Smooth muscle cell (in vitro differentiated cells): ENCODE measurements around the gene RBBP4. TPM values are rescaled to one million over a fixed set of nuclear protein-coding genes. Genes with fewer than 3 reads are reported as not detected.

ENCODE experiments used
- DNase-seq: peaks from one replicate; lab custom pipeline; 2025; ENCODE audit not compliant: unreplicated experiment; lab: John Stamatoyannopoulos, UW
- H2AFZ ChIP-seq: fragments of 200-600 bp; sonication (generic); 2 replicates; pipeline ENCODE4 v1.6.0; 2016; ENCODE audit warnings: antibody characterized with exemption, low read depth, mild to moderate bottlenecking
- H3F3A ChIP-seq: fragments of 200-600 bp; sonication (generic); 2 replicates; pipeline ENCODE4 v1.6.0; 2017; ENCODE audit warnings: antibody characterized with exemption, low read depth
- H3K27ac ChIP-seq: fragments of 200-600 bp; sonication (generic); 2 replicates; pipeline ENCODE4 v1.5.1; 2016; ENCODE audit warnings: low read depth, mild to moderate bottlenecking
- H3K27me3 ChIP-seq: fragments of 200-600 bp; sonication (generic); 2 replicates; pipeline ENCODE4 v1.6.1; 2016; ENCODE audit warnings: low read depth, mild to moderate bottlenecking
- H3K36me3 ChIP-seq: fragments of 200-600 bp; sonication (generic); 2 replicates; pipeline ENCODE4 v1.5.1; 2016; ENCODE audit warnings: low read depth
- H3K4me1 ChIP-seq: fragments of 200-600 bp; sonication (generic); 2 replicates; pipeline ENCODE4 v1.5.1; 2016; ENCODE audit warnings: low read depth
- H3K4me2 ChIP-seq: fragments of 200-600 bp; sonication (generic); 2 replicates; pipeline ENCODE4 v1.6.0; 2016; ENCODE audit warnings: mild to moderate bottlenecking
- H3K4me3 ChIP-seq: fragments of 200-600 bp; sonication (generic); 2 replicates; pipeline ENCODE4 v1.5.1; 2016; ENCODE audit warnings: mild to moderate bottlenecking
- H3K79me2 ChIP-seq: fragments of 200-600 bp; sonication (generic); 2 replicates; pipeline ENCODE4 v1.6.0; 2016; ENCODE audit warnings: low read depth, mild to moderate bottlenecking
- H3K9ac ChIP-seq: fragments of 200-600 bp; sonication (generic); 2 replicates; pipeline ENCODE4 v1.6.0; 2016; ENCODE audit warnings: low read depth
- H3K9me3 ChIP-seq: fragments of 200-600 bp; sonication (generic); replicated peaks from 2 replicates; pipeline ENCODE4 v1.5.1; 2016; ENCODE audit warnings: low read depth
- H4K20me1 ChIP-seq: fragments of 200-600 bp; sonication (generic); 2 replicates; pipeline ENCODE4 v1.6.0; 2016; ENCODE audit warnings: low read depth
- CTCF ChIP-seq: fragments of 200-600 bp; sonication (generic); IDR thresholded peaks from 2 replicates; pipeline ENCODE4 v1.5.1; 2017; ENCODE audit warnings: borderline replicate concordance, mild to moderate bottlenecking, antibody characterized with exemption; ENCODE audit not compliant: insufficient read depth, poor library complexity, severe bottlenecking
- WGBS: methylation state at CpG from one replicate; pipeline ENCODE4 v1.1.7; 2016; ENCODE audit warnings: low lambda C conversion rate; 5-methylcytosine and 5-hydroxymethylcytosine counted together
- polyA plus RNA-seq: library from polyadenylated mRNA; unstranded; fragments of >200 nt; fragmentation: Nextera tagmentation; extraction: Ambion mirVana; gene quantifications from 2 replicates; pipeline ENCODE4 v1.2.1, GENCODE V29; 2016
- total RNA-seq: library from RNA; depleted of rRNA; stranded (reverse); fragments of >200 nt; gene quantifications from 2 replicates; pipeline ENCODE4 v1.2.3, GENCODE V29; 2014

RBBP4 gene
- total and polyA plus RNA-seq, 2 experiments from 2014 or later: 139 to 140 TPM

GRCh38 chr1:32618673-32619221, 32.3 kb upstream of the RBBP4 start:
- 98% methylated on average over 5 of the region's 5 CpGs for WGBS
- Histone ChIP-seq H3K4me1 (no peaks in the 10 kb centered on the region), H3K4me2 (no peak overlapping the region), H2AFZ (no peak overlapping the region), H4K20me1 (peaks cover 9% of the 10 kb centered on the region), H3K27me3 (no peaks in the 10 kb centered on the region), H3K36me3 (peaks cover 3% of the 10 kb centered on the region), H3K79me2 (no peaks in the 10 kb centered on the region), H3K9ac (no peak overlapping the region), H3F3A (no peaks in the 10 kb centered on the region), H3K4me3 (no peak overlapping the region), H3K27ac (no peak overlapping the region), H3K9me3 (no peaks in the 10 kb centered on the region)
- TF ChIP-seq CTCF: no peak
- DNase-seq: no peak

- Histone ChIP-seq H3K79me2 (no peaks in the 10 kb centered on the region), H4K20me1 (peaks cover 9% of the 10 kb centered on the region), H3K27me3 (no peaks in the 10 kb centered on the region), H3K4me2 (no peak overlapping the region), H3K4me1 (no peaks in the 10 kb centered on the region), H3K9me3 (no peaks in the 10 kb centered on the region), H3K36me3 (peaks cover 3% of the 10 kb centered on the region), H3F3A (no peaks in the 10 kb centered on the region), H2AFZ (no peak overlapping the region), H3K27ac (no peak overlapping the region), H3K9ac (no peak overlapping the region), H3K4me3 (no peak overlapping the region)
- no peak for TF ChIP-seq CTCF
- 95% methylated on average over 5 of the region's 5 CpGs for WGBS
- DNase-seq: no peak
Observed at GRCh38 chr1:32619701-32620485, 31.1 kb upstream of the RBBP4 start.

GRCh38 chr1:32622205-32622604, 28.8 kb upstream of the RBBP4 start:
- no peak for DNase-seq
- H3K4me2 ChIP-seq: no peak overlapping the region
- TF ChIP-seq CTCF: no peak
- no peaks in the 10 kb centered on the region for H3K79me2 ChIP-seq
- H3K9me3 ChIP-seq: no peaks in the 10 kb centered on the region
- H4K20me1 ChIP-seq: peaks cover 5% of the 10 kb centered on the region
- H3K9ac ChIP-seq: no peak overlapping the region
- peaks cover 3% of the 10 kb centered on the region for H3K36me3 ChIP-seq
- H3F3A ChIP-seq: no peaks in the 10 kb centered on the region
- no peak overlapping the region for H2AFZ ChIP-seq
- WGBS: 93% methylated on average over 2 of the region's 2 CpGs
- H3K4me1 ChIP-seq: no peaks in the 10 kb centered on the region
- no peak overlapping the region for H3K4me3 ChIP-seq
- no peak overlapping the region for H3K27ac ChIP-seq
- H3K27me3 ChIP-seq: no peaks in the 10 kb centered on the region
